H1 (cell line): ENCODE data around the gene PIK3R1. TPM values are rescaled to one million over a fixed set of nuclear protein-coding genes. Genes with fewer than 3 reads are reported as not detected.

Source experiments
- CTCF ChIA-PET: fragments of 300-600 bp; sonication (Branson Sonifier 250); formaldehyde crosslinking; loops from one replicate; lab custom pipeline; 2021; ENCODE audit not compliant: partially characterized antibody; lab: Charles Lee
- POLR2A ChIA-PET: fragments of 300-600 bp; sonication (Branson Sonifier 250); formaldehyde crosslinking; loops from one replicate; lab custom pipeline; 2021; ENCODE audit warnings: inconsistent platforms; ENCODE audit not compliant: partially characterized antibody; lab: Charles Lee
- DNase-seq, 2 experiments: peaks; one replicate each; pipeline versions ENCODE4 v3.0.0 to v3.0.0-alpha.2; 2010 to 2022; ENCODE audit warnings: low spot score in 2 of 2, low read depth in 1 of 2, mixed read lengths in 1 of 2
- FAIRE-seq: peaks from 2 replicates; lab custom pipeline; 2011; peaks lifted over from hg19 to GRCh38; lab: Jason Lieb, UNC
- H2AFZ ChIP-seq: 2 replicates; pipeline ENCODE4 v1.8.1; 2012; ENCODE audit warnings: low read length, inconsistent platforms
- H2AK5ac ChIP-seq: 2 replicates; pipeline ENCODE4 v1.6.1; 2013; ENCODE audit warnings: low read depth, low read length
- H2BK120ac ChIP-seq: replicated peaks from 2 replicates; pipeline ENCODE3; 2013; ENCODE audit warnings: low read depth, low read length, inconsistent platforms
- H2BK12ac ChIP-seq: 2 replicates; pipeline ENCODE4 v1.6.1; 2013; ENCODE audit warnings: low read depth, low read length
- H2BK15ac ChIP-seq: 2 replicates; pipeline ENCODE4 v1.6.1; 2013; ENCODE audit warnings: low read length
- H2BK20ac ChIP-seq: 2 replicates; pipeline ENCODE4 v1.6.1; 2013; ENCODE audit warnings: low read length
- H2BK5ac ChIP-seq: 2 replicates; pipeline ENCODE4 v1.6.1; 2013; ENCODE audit warnings: low read depth, low read length
- H3K14ac ChIP-seq: 2 replicates; pipeline ENCODE4 v1.6.1; 2013; ENCODE audit warnings: inconsistent platforms; ENCODE audit not compliant: insufficient read length
- H3K18ac ChIP-seq: 2 replicates; pipeline ENCODE4 v1.6.1; 2013; ENCODE audit warnings: low read length; ENCODE audit errors: extremely low read depth
- H3K23ac ChIP-seq: 2 replicates; pipeline ENCODE4 v1.6.1; 2013; ENCODE audit warnings: inconsistent platforms; ENCODE audit not compliant: insufficient read length
- H3K23me2 ChIP-seq: 2 replicates; pipeline ENCODE4 v1.6.1; 2013; ENCODE audit warnings: low read depth, low read length
- H3K27ac ChIP-seq: 2 replicates; pipeline ENCODE4 v1.6.1; 2011; ENCODE audit warnings: low read depth, low read length, inconsistent platforms
- H3K27me3 ChIP-seq, 4 experiments: replicated peaks in 1 of 4; 1 replicate in 1 of 4; 2 replicates in 3 of 4; pipeline versions ENCODE4 v1.6.1 to v1.8.1; 2011 to 2013; ENCODE audit warnings: low read length in 3 of 4, mild to moderate bottlenecking in 3 of 4, inconsistent platforms in 2 of 4, mixed read lengths in 2 of 4, moderate library complexity in 1 of 4; ENCODE audit not compliant: control insufficient read depth in 3 of 4, insufficient read depth in 3 of 4; ENCODE audit errors: extremely low read depth in 1 of 4
- H3K36me3 ChIP-seq, 4 experiments: 2 replicates each; pipeline versions ENCODE4 v1.6.1 to v1.8.1; 2011 to 2013; ENCODE audit warnings: mild to moderate bottlenecking in 4 of 4, low read length in 3 of 4, moderate library complexity in 2 of 4, control low read depth in 1 of 4, inconsistent platforms in 1 of 4; ENCODE audit not compliant: insufficient read depth in 4 of 4, control insufficient read depth in 2 of 4
- H3K4ac ChIP-seq: replicated peaks from 2 replicates; pipeline ENCODE3; 2013; ENCODE audit warnings: low read length, low read depth, mixed read lengths, inconsistent platforms; ENCODE audit not compliant: insufficient read length
- H3K4me1 ChIP-seq, 4 experiments: replicated peaks in 1 of 4; 1 replicate in 1 of 4; 2 replicates in 3 of 4; pipeline versions ENCODE4 v1.6.1 to v1.8.1; 2011 to 2013; ENCODE audit warnings: low read length in 3 of 4, inconsistent platforms in 2 of 4, mixed read lengths in 1 of 4; ENCODE audit not compliant: insufficient read depth in 4 of 4, control insufficient read depth in 3 of 4
- H3K4me2 ChIP-seq, 2 experiments: 2 replicates each; pipeline versions ENCODE4 v1.6.1 to v1.8.1; 2011 to 2013; ENCODE audit warnings: low read depth in 2 of 2, low read length in 2 of 2, control low read depth in 1 of 2, inconsistent platforms in 1 of 2, mild to moderate bottlenecking in 1 of 2; ENCODE audit not compliant: insufficient read depth in 1 of 2
- H3K4me3 ChIP-seq, 4 experiments: fragments of 200-600, 300-600 bp in 1 of 4; sonication (generic), shearing (Covaris generic), sonication (Bioruptor Twin) in 1 of 4; 2 replicates each; pipeline versions ENCODE4 v1.5.1 to v1.8.1; 2011 to 2016; ENCODE audit warnings: low read length in 4 of 4, low read depth in 3 of 4, control low read depth in 2 of 4, inconsistent platforms in 2 of 4, mild to moderate bottlenecking in 2 of 4, mixed read lengths in 1 of 4, moderate library complexity in 1 of 4; ENCODE audit not compliant: insufficient read depth in 2 of 4; ENCODE audit errors: extremely low read depth in 1 of 4
- H3K56ac ChIP-seq: replicated peaks from 2 replicates; pipeline ENCODE3; 2013; ENCODE audit warnings: low read depth, mild to moderate bottlenecking, mixed read lengths, low read length, inconsistent platforms; ENCODE audit not compliant: insufficient read length
- H3K79me1 ChIP-seq: 2 replicates; pipeline ENCODE4 v1.6.1; 2013; ENCODE audit warnings: low read depth, low read length, control low read depth
- H3K79me2 ChIP-seq, 2 experiments: 2 replicates each; pipeline versions ENCODE4 v1.6.1 to v1.8.1; 2012 to 2013; ENCODE audit warnings: low read length in 2 of 2, mild to moderate bottlenecking in 2 of 2, inconsistent platforms in 1 of 2; ENCODE audit not compliant: insufficient read depth in 2 of 2, control insufficient read depth in 1 of 2
- H3K9ac ChIP-seq, 4 experiments: replicated peaks in 1 of 4; 1 replicate in 1 of 4; 2 replicates in 3 of 4; pipeline versions ENCODE4 v1.6.1 to v1.8.1; 2011 to 2013; ENCODE audit warnings: low read depth in 3 of 4, low read length in 3 of 4, control low read depth in 2 of 4, mild to moderate bottlenecking in 2 of 4, moderate library complexity in 2 of 4, inconsistent platforms in 1 of 4; ENCODE audit errors: extremely low read depth in 1 of 4
- H3K9me3 ChIP-seq, 2 experiments: 2 replicates each; pipeline versions ENCODE4 v1.6.1 to v1.8.1; 2012 to 2013; ENCODE audit warnings: mild to moderate bottlenecking in 2 of 2, moderate library complexity in 2 of 2, control low read depth in 1 of 2, inconsistent platforms in 1 of 2, low read depth in 1 of 2, low read length in 1 of 2, mixed read lengths in 1 of 2; ENCODE audit not compliant: insufficient read depth in 2 of 2
- H4K20me1 ChIP-seq, 2 experiments: replicated peaks in 1 of 2; 2 replicates each; pipeline versions ENCODE3 to v1.8.1; 2011 to 2013; ENCODE audit warnings: inconsistent platforms in 2 of 2, low read length in 2 of 2, mild to moderate bottlenecking in 1 of 2; ENCODE audit not compliant: insufficient read depth in 2 of 2, control insufficient read depth in 1 of 2
- H4K5ac ChIP-seq: 2 replicates; pipeline ENCODE4 v1.6.1; 2013; ENCODE audit warnings: low read length, low read depth, mixed read lengths, inconsistent platforms; ENCODE audit not compliant: insufficient read length
- H4K8ac ChIP-seq: 2 replicates; pipeline ENCODE4 v1.8.0; 2013; ENCODE audit warnings: mild to moderate bottlenecking, moderate library complexity, low read length, inconsistent platforms; ENCODE audit not compliant: insufficient read depth; ENCODE audit errors: extremely low read depth
- H4K91ac ChIP-seq: replicated peaks from 2 replicates; pipeline ENCODE3; 2013; ENCODE audit warnings: low read length, mixed read lengths, inconsistent platforms; ENCODE audit not compliant: insufficient read length
- ATF2 ChIP-seq: IDR thresholded peaks from 2 replicates; pipeline ENCODE4 v1.6.1; 2012; ENCODE audit warnings: low read length, inconsistent platforms
- TAF7 ChIP-seq: optimal IDR thresholded peaks from 2 replicates; pipeline ENCODE3; 2011; ENCODE audit warnings: low read depth, mild to moderate bottlenecking, inconsistent platforms, low read length, moderate library complexity, borderline replicate concordance
- WGBS, 2 experiments: shearing (Covaris generic) in 1 of 2; methylation state at CpG; one replicate each; pipeline versions ENCODE4 v1.1.6 to v1.1.7; 2013 to 2015; ENCODE audit warnings: low lambda C conversion rate in 2 of 2, mixed read lengths in 2 of 2, inconsistent platforms in 1 of 2, low coverage in 1 of 2, missing lambda C conversion rate in 1 of 2; ENCODE audit not compliant: insufficient replicate concordance in 2 of 2, insufficient coverage in 1 of 2, insufficient read length in 1 of 2; ENCODE audit errors: extremely low coverage in 1 of 2, missing lambda C conversion rate in 1 of 2; 5-methylcytosine and 5-hydroxymethylcytosine counted together
- polyA plus RNA-seq, 7 experiments: library from polyadenylated mRNA; depleted of rRNA in 3 of 7; stranded (reverse) in 5 of 7; unstranded in 2 of 7; fragments of >200 nt in 5 of 7; fragments of 200-250 nt in 2 of 7; gene quantifications; 1 replicate in 5 of 7; 2 replicates in 1 of 7; 4 replicates in 1 of 7; pipeline versions ENCODE4 v1.2.1 to v1.2.3, GENCODE V29; 2011 to 2013; ENCODE audit warnings: missing spikeins in 2 of 7, mixed read lengths in 2 of 7
- total RNA-seq: library from RNA; stranded (reverse); fragmentation: NEBNext Ultra II Directional; extraction: Animal tissue kit (Norgen Biotek cat#: 25700); gene quantifications from 2 replicates; pipeline ENCODE4 v1.2.1, GENCODE V29; 2021

Gene PIK3R1
- total and polyA plus RNA-seq, 2 of the 8 experiments (the other 6 are each of a cell fraction or from before 2014, with no cell fraction given), result 2.3 to 13.7 TPM

- Histone ChIP-seq H3K56ac (no peak overlapping the region), H3K27me3 (no peaks in the 10 kb centered on the region), H3K4ac (no peak overlapping the region), H3K9ac (no peak overlapping the region), H3K9me3 (peaks cover 0 to 14% of the 10 kb centered on the region in 2 experiments; a peak in 2 of 4 replicates), H3K4me2 (no peak overlapping the region), H3K14ac (no peak overlapping the region), H2AK5ac (no peak overlapping the region), H3K27ac (no peak overlapping the region), H3K23ac (no peak overlapping the region), H3K4me1 (no peaks in the 10 kb centered on the region), H3K79me2 (no peaks in the 10 kb centered on the region), H3K18ac (no peak overlapping the region), H4K8ac (no peak overlapping the region)
- CTCF ChIA-PET, result interaction anchor here (0.6 kb wide), 1 partner anchor 18 kb away, joined by 3 read pairs; no protein-coding TSS in a partner anchor
- TF ChIP-seq ATF2 (no peak), TAF7 (no peak)
- TF ChIP-seq, all 59 proteins: peak for 0
- H2BK120ac ChIP-seq, result no peak overlapping the region
- no peaks in the 10 kb centered on the region; the same call in 1 of the 2 replicates for H3K23me2 ChIP-seq
- H2BK5ac ChIP-seq, result no peak overlapping the region
- FAIRE-seq, result no peak
- 82% methylated on average over 5 of the region's 5 CpGs; no CpG with 5 or more reads in 1 of the 2 experiments for WGBS, 2 experiments
- no peak overlapping the region for H2AFZ ChIP-seq
- DNase-seq, result no peak
- H4K20me1 ChIP-seq, result no peaks in the 10 kb centered on the region
- H2BK20ac ChIP-seq, result no peak overlapping the region
- H4K5ac ChIP-seq, result no peak overlapping the region
- no peaks in the 10 kb centered on the region for H3K79me1 ChIP-seq
- H3K36me3 ChIP-seq, result no peaks in the 10 kb centered on the region
- no peak overlapping the region for H2BK12ac ChIP-seq
- POLR2A ChIA-PET, result no interaction called here
- H4K91ac ChIP-seq, result no peak overlapping the region
- H2BK15ac ChIP-seq, result no peak overlapping the region
- H3K4me3 ChIP-seq, result no peak overlapping the region
Measured at GRCh38 chr5:68320413-68320986, 104.9 kb downstream of the PIK3R1 start.
